ENCODE measurements around the gene ARSA.

DNA sequence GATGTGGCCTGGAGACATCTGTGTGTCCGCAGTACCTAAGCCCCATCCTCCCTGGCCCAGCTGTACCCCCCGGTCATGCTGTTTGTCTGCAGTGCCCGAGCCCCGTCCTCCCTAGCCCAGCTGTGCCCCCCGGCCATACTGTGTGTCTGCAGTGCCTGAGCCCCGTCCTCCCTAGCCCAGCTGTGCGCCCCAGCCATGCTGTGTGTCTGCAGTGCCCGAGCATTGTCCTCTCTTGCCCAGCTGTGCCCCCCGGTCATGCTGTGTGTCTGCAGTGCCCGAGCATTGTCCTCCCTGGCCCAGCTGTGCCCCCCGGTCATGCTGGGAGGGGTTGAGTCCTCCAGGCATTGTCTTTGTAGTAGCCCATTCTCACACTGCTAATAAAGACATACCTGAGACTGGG is 7.6 kb upstream of the ARSA start:
- no peak for TF ChIP-seq POLR2A (IDR thresholded peaks at IDR 0.05; ENCODE audit: low read depth, low read length)
- no peak for TF ChIP-seq POLR2AphosphoS5 (IDR thresholded peaks at IDR 0.05; ENCODE audit: low read depth, low read length)
- TF ChIP-seq SPI1 (IDR thresholded peaks at IDR 0.05; ENCODE audit: low read depth, low read length): no peak
- TF ChIP-seq POU2F2 (IDR thresholded peaks at IDR 0.05; ENCODE audit: low read depth, low read length): no peak

Data from GM12891 (cell line).